Heart left ventricle (tissue), 13 donors: ENCODE results near the gene PHACTR1.

Experiments used
- CTCF ChIP-seq, 12 donors: fragments of 200-600 bp; sonication (generic) in 4 of 12; IDR thresholded peaks; one replicate each; pipeline versions ENCODE4 v1.5.0 to v1.8.0; 2018 to 2022; ENCODE audit warnings: antibody characterized with exemption in 12 of 12, mild to moderate bottlenecking in 5 of 12
- POLR2A ChIP-seq, 2 donors: fragments of 450-650 bp; IDR thresholded peaks; one replicate each; pipeline ENCODE4 v1.6.1; 2017; ENCODE audit warnings: antibody characterized with exemption in 2 of 2, mild to moderate bottlenecking in 2 of 2, moderate library complexity in 2 of 2
- donor health status: ischemic (EF 13 %, LVEDD 7.1; RV severe dilation, severe dysfunction).
- donor health status: DM: no; HTN: yes; CAD: no.
- donor health status: DM: no; HTN: no; CAD: no.
- donor health status: ischemic (EF 25% LVEDD 6.9; RV normal size, moderate dysfunction).
- donor health status: ischemic (EF 25% LVEDD 5.7; RV mildly dilated, moderate dysfunction).
- donor health status: ischemic (EF 35%, LVEDD 5.7; RV mildly dilated, moderate dysfunction).
- donor health status: nonischemic (EF 11% LVEDD 7.7; RV severe dilation, severe dysfunction).
- donor health status: DM: yes; HTN: yes; CAD: no.
- donor health status: PGD.
- donor health status: ischemic (EF 29% LVEDD 5.4; RV normal size, mild dysfunction).
- donor health status: nonischemic (EF 23%, LVEDD 6.1; RV moderate dilation, normal function).

GRCh38 chr6:13030396-13030795, 313.8 kb downstream of the PHACTR1 start:
- TF ChIP-seq CTCF (IDR thresholded peaks at IDR 0.05) (no peak), POLR2A (IDR thresholded peaks at IDR 0.05) (no peak)
